WTC11 (cell line): ENCODE measurements around the gene GIMD1.

Source experiments
- ATF1 ChIP-seq: sonication (generic); formaldehyde crosslinking; IDR thresholded peaks from 2 replicates; pipeline ENCODE4 v1.8.1; 2023; ENCODE audit warnings: mild to moderate bottlenecking, moderate library complexity, missing genetic modification reagents
- CREB1 ChIP-seq: sonication (generic); formaldehyde crosslinking; IDR thresholded peaks from 2 replicates; pipeline ENCODE4 v1.8.0; 2023; ENCODE audit warnings: mild to moderate bottlenecking, missing genetic modification reagents
- CREM ChIP-seq: sonication (generic); formaldehyde crosslinking; IDR thresholded peaks from 2 replicates; pipeline ENCODE4 v1.8.1; 2022; ENCODE audit warnings: mild to moderate bottlenecking, missing genetic modification reagents, moderate library complexity
- CTCF ChIP-seq: fragments of 200-600 bp; IDR thresholded peaks from 2 replicates; pipeline ENCODE4 v1.8.0; 2022; ENCODE audit warnings: antibody characterized with exemption
- ESRRA ChIP-seq: sonication (generic); formaldehyde crosslinking; IDR thresholded peaks from 2 replicates; pipeline ENCODE4 v1.8.1; 2022; ENCODE audit warnings: mild to moderate bottlenecking, missing genetic modification reagents, borderline replicate concordance
- HMGXB4 ChIP-seq: sonication (generic); formaldehyde crosslinking; IDR thresholded peaks from 2 replicates; pipeline ENCODE4 v1.8.1; 2023; ENCODE audit warnings: mild to moderate bottlenecking, moderate library complexity, missing genetic modification reagents
- KAT7 ChIP-seq: sonication (generic); formaldehyde crosslinking; IDR thresholded peaks from 2 replicates; pipeline ENCODE4 v1.8.1; 2023; ENCODE audit warnings: missing genetic modification reagents, mild to moderate bottlenecking, borderline replicate concordance
- NFATC4 ChIP-seq: fragments of 250-450 bp; sonication (Bioruptor Pico); IDR thresholded peaks from 2 replicates; pipeline ENCODE4 v1.9.0; 2021; ENCODE audit warnings: mild to moderate bottlenecking
- NFYB ChIP-seq: sonication (generic); formaldehyde crosslinking; conservative IDR thresholded peaks from 2 replicates; pipeline ENCODE4 v1.8.0; 2022; ENCODE audit warnings: low read depth, missing genetic modification reagents
- SMAD3 ChIP-seq: sonication (generic); formaldehyde crosslinking; IDR thresholded peaks from 2 replicates; pipeline ENCODE4 v1.8.0; 2022; ENCODE audit warnings: missing genetic modification reagents, mild to moderate bottlenecking, borderline replicate concordance
- USF1 ChIP-seq: sonication (generic); formaldehyde crosslinking; IDR thresholded peaks from 2 replicates; pipeline ENCODE4 v1.8.0; 2022; ENCODE audit warnings: mild to moderate bottlenecking, missing genetic modification reagents
- TF ChIP-seq, protein P1 (sequence below): sonication (generic); formaldehyde crosslinking; IDR thresholded peaks from 2 replicates; pipeline ENCODE4 v1.8.1; 2022; ENCODE audit warnings: missing genetic modification reagents, borderline replicate concordance

- TF ChIP-seq CTCF (no peak), ESRRA (CRISPR knock-in tag) (peak; percentile 59; the same call in 1 of the 2 replicates), CREB1 (no peak; the same call in 1 of the 2 replicates), SMAD3 (CRISPR knock-in tag) (no peak), HMGXB4 (0 out of 2 replicates have a peak, but pooled peaks have one; percentile 46), NFATC4 (CRISPR knock-in tag) (no peak), CREM (CRISPR knock-in tag) (peak; percentile 92), KAT7 (CRISPR knock-in tag) (peak; percentile 54; the same call in 1 of the 2 replicates), USF1 (CRISPR knock-in tag) (0 out of 2 replicates have a peak, but pooled peaks have one; percentile 11), NFYB (CRISPR knock-in tag) (no peak), ATF1 (CRISPR knock-in tag) (no peak)
- TF ChIP-seq, protein P1, sequence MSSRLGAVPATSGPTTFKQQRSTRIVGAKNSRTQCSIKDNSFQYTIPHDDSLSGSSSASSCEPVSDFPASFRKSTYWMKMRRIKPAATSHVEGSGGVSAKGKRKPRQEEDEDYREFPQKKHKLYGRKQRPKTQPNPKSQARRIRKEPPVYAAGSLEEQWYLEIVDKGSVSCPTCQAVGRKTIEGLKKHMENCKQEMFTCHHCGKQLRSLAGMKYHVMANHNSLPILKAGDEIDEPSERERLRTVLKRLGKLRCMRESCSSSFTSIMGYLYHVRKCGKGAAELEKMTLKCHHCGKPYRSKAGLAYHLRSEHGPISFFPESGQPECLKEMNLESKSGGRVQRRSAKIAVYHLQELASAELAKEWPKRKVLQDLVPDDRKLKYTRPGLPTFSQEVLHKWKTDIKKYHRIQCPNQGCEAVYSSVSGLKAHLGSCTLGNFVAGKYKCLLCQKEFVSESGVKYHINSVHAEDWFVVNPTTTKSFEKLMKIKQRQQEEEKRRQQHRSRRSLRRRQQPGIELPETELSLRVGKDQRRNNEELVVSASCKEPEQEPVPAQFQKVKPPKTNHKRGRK (CRISPR knock-in tag): no peak
These were observed 52.4 kb downstream of the GIMD1 start, which contains the start of the genes AIMP1 and TBCK for GRCh38 chr4:106315968-106316772.
